Cardiac muscle cell (in vitro differentiated cells and primary cell): Measurements from ENCODE around the gene HBQ1. TPM values are rescaled to one million over a fixed set of nuclear protein-coding genes. Genes with fewer than 3 reads are reported as not detected.
"Not testable (repeated sequence)": the region's sequence is repeated elsewhere in the genome, so short reads cannot be mapped to it uniquely, and the experiment has no call there.

ENCODE experiments used
- DNase-seq, 2 donors: peaks; one replicate each; pipeline versions ENCODE4 v3.0.0 to v3.0.0-alpha.2; 2010 to 2017; ENCODE audit warnings: low read depth in 1 of 2, low spot score in 1 of 2
- H3K27ac ChIP-seq: fragments of 200-600 bp; sonication (generic); 2 replicates; pipeline ENCODE4 v1.5.1; 2016
- H3K27me3 ChIP-seq: fragments of 200-600 bp; sonication (generic); 2 replicates; pipeline ENCODE4 v1.6.0; 2016; ENCODE audit warnings: control low read depth
- H3K36me3 ChIP-seq: fragments of 200-600 bp; sonication (generic); 2 replicates; pipeline ENCODE4 v1.5.1; 2016; ENCODE audit warnings: control low read depth
- H3K4me1 ChIP-seq: fragments of 200-600 bp; sonication (generic); 2 replicates; pipeline ENCODE4 v1.8.1; 2017; ENCODE audit warnings: low read depth, mild to moderate bottlenecking, mixed run types
- H3K4me3 ChIP-seq: fragments of 200-600 bp; sonication (generic); 2 replicates; pipeline ENCODE4 v1.5.1; 2016; ENCODE audit warnings: mild to moderate bottlenecking
- H3K9me3 ChIP-seq: fragments of 200-600 bp; sonication (generic); 2 replicates; pipeline ENCODE4 v1.5.1; 2017; ENCODE audit warnings: low read depth, mild to moderate bottlenecking, control low read depth
- polyA plus RNA-seq: library from polyadenylated mRNA; unstranded; fragments of >200 nt; fragmentation: Nextera tagmentation; extraction: Ambion mirVana; gene quantifications from 2 replicates; pipeline ENCODE4 v1.2.1, GENCODE V29; 2016
- total RNA-seq: library from RNA; depleted of rRNA; stranded (reverse); fragments of >200 nt; gene quantifications from 2 replicates; pipeline ENCODE4 v1.2.3, GENCODE V29; 2016
- TF ChIP-seq, protein P1 (sequence below): IDR thresholded peaks from 2 replicates; pipeline ENCODE4 v1.5.1; 2012; ENCODE audit warnings: low read depth, mild to moderate bottlenecking, low read length

The HBQ1 gene
- total and polyA plus RNA-seq, 2 experiments from 2014 or later, result 0.76 to 2.0 TPM

DNA sequence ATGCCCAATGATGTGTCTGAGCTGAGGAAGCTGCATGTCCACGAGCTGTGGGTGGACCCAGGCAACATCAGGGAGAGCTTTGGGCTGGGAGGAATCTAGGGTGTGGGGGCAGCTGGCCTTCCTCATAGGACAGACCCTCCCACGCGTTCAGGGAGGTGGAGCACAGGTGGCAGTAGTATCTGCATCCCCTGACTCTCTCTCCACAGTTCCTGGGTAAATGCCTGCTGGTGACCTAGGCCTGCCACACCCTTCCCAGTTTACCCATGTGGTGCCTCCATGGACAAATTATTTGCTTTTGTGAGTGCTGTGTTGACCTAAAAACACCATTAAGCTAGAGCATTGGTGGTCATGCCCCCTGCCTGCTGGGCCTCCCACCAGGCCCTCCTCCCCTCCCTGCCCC, 11.2 kb upstream of the HBQ1 start:
- H3K27me3 ChIP-seq, result peaks cover 78% of the 10 kb centered on the region
- DNase-seq, result no peak
- TF ChIP-seq, protein P1, sequence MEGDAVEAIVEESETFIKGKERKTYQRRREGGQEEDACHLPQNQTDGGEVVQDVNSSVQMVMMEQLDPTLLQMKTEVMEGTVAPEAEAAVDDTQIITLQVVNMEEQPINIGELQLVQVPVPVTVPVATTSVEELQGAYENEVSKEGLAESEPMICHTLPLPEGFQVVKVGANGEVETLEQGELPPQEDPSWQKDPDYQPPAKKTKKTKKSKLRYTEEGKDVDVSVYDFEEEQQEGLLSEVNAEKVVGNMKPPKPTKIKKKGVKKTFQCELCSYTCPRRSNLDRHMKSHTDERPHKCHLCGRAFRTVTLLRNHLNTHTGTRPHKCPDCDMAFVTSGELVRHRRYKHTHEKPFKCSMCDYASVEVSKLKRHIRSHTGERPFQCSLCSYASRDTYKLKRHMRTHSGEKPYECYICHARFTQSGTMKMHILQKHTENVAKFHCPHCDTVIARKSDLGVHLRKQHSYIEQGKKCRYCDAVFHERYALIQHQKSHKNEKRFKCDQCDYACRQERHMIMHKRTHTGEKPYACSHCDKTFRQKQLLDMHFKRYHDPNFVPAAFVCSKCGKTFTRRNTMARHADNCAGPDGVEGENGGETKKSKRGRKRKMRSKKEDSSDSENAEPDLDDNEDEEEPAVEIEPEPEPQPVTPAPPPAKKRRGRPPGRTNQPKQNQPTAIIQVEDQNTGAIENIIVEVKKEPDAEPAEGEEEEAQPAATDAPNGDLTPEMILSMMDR, result no peak

DNA sequence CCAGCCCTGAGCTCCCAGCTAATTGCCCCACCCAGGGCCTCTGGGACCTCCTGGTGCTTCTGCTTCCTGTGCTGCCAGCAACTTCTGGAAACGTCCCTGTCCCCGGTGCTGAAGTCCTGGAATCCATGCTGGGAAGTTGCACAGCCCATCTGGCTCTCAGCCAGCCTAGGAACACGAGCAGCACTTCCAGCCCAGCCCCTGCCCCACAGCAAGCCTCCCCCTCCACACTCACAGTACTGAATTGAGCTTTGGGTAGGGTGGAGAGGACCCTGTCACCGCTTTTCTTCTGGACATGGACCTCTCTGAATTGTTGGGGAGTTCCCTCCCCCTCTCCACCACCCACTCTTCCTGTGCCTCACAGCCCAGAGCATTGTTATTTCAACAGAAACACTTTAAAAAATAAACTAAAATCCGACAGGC, 10.2 kb upstream of the HBQ1 start:
- H3K27ac ChIP-seq, H3K9me3 ChIP-seq, H3K4me3 ChIP-seq, H3K36me3 ChIP-seq: not testable (repeated sequence)
- H3K27me3 ChIP-seq, result peaks cover 85% of the 10 kb centered on the region
- peak; percentile 29 to 52 for DNase-seq
- peaks cover 12% of the 10 kb centered on the region for H3K4me1 ChIP-seq

More for the DNA sequence above, 11.2 kb upstream of the HBQ1 start:
- Histone ChIP-seq H3K4me1 (peaks cover 12% of the 10 kb centered on the region), H3K27ac (no peak overlapping the region), H3K9me3 (no peaks in the 10 kb centered on the region), H3K4me3 (no peak overlapping the region), H3K36me3 (no peaks in the 10 kb centered on the region)

DNA sequence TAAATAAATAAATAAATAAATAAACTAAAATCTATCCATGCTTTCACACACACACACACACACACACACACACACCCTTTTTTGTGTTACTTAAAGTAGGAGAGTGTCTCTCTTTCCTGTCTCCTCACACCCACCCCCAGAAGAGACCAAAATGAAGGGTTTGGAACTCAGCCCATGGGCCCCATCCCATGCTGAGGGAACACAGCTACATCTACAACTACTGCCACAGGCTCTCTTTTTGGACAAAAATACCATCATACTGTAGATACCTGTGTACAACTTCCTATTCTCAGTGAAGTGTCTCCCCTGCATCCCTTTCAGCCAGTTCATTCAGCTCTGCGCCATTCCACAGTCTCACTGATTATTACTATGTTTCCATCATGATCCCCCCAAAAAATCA, 9.5 kb upstream of the HBQ1 start:
- H3K27me3 ChIP-seq, result peaks cover 85% of the 10 kb centered on the region
- H3K4me1 ChIP-seq, result peaks cover 7% of the 10 kb centered on the region
- H3K36me3 ChIP-seq, result no peaks in the 10 kb centered on the region
- H3K27ac ChIP-seq, result no peak overlapping the region
- DNase-seq, result no peak
- no peaks in the 10 kb centered on the region for H3K9me3 ChIP-seq
- TF ChIP-seq, protein P1, result no peak
- no peak overlapping the region for H3K4me3 ChIP-seq

DNA sequence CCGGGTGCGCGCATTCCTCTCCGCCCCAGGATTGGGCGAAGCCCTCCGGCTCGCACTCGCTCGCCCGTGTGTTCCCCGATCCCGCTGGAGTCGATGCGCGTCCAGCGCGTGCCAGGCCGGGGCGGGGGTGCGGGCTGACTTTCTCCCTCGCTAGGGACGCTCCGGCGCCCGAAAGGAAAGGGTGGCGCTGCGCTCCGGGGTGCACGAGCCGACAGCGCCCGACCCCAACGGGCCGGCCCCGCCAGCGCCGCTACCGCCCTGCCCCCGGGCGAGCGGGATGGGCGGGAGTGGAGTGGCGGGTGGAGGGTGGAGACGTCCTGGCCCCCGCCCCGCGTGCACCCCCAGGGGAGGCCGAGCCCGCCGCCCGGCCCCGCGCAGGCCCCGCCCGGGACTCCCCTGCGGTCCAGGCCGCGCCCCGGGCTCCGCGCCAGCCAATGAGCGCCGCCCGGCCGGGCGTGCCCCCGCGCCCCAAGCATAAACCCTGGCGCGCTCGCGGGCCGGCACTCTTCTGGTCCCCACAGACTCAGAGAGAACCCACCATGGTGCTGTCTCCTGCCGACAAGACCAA, 7.8 kb upstream of the HBQ1 start, which contains the start of gene HBA2:
Gene HBA2, plus strand, starts transcription at position 503 of the 568 bp plus-strand sequence. Its CDS starts 37 bp downstream, at position 540.
- not testable (repeated sequence) for H3K36me3 ChIP-seq, H3K4me1 ChIP-seq, H3K27ac ChIP-seq, H3K4me3 ChIP-seq, H3K9me3 ChIP-seq, DNase-seq
- H3K27me3 ChIP-seq, result peaks cover 81% of the 10 kb centered on the region

DNA sequence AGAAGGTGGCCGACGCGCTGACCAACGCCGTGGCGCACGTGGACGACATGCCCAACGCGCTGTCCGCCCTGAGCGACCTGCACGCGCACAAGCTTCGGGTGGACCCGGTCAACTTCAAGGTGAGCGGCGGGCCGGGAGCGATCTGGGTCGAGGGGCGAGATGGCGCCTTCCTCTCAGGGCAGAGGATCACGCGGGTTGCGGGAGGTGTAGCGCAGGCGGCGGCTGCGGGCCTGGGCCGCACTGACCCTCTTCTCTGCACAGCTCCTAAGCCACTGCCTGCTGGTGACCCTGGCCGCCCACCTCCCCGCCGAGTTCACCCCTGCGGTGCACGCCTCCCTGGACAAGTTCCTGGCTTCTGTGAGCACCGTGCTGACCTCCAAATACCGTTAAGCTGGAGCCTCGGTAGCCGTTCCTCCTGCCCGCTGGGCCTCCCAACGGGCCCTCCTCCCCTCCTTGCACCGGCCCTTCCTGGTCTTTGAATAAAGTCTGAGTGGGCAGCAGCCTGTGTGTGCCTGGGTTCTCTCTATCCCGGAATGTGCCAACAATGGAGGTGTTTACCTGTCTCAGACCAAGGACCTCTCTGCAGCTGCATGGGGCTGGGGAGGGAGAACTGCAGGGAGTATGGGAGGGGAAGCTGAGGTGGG, 6.9 kb upstream of the HBQ1 start:
- not testable (repeated sequence) for DNase-seq, H3K4me3 ChIP-seq, H3K36me3 ChIP-seq, H3K4me1 ChIP-seq, H3K9me3 ChIP-seq, H3K27ac ChIP-seq
- peaks cover 81% of the 10 kb centered on the region for H3K27me3 ChIP-seq

DNA sequence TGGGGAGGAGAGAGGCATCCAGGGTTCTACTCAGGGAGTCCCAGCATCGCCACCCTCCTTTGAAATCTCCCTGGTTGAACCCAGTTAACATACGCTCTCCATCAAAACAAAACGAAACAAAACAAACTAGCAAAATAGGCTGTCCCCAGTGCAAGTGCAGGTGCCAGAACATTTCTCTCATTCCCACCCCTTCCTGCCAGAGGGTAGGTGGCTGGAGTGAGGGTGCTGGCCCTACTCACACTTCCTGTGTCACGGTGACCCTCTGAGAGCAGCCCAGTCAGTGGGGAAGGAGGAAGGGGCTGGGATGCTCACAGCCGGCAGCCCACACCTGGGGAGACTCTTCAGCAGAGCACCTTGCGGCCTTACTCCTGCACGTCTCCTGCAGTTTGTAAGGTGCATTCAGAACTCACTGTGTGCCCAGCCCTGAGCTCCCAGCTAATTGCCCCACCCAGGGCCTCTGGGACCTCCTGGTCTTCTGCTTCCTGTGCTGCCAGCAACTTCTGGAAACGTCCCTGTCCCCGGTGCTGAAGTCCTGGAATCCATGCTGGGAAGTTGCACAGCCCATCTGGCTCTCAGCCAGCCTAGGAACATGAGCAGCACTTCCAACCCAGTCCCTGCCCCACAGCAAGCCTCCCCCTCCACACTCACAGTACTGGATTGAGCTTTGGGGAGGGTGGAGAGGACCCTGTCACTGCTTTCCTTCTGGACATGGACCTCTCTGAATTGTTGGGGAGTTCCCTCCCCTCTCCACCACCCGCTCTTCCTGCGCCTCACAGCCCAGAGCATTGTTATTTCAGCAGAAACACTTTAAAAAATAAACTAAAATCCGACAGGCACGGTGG, 6.1 kb upstream of the HBQ1 start:
- not testable (repeated sequence) for H3K27ac ChIP-seq, H3K4me3 ChIP-seq, H3K9me3 ChIP-seq, H3K4me1 ChIP-seq, H3K36me3 ChIP-seq
- peaks cover 81% of the 10 kb centered on the region for H3K27me3 ChIP-seq
- peak; percentile 25 to 52 for DNase-seq

DNA sequence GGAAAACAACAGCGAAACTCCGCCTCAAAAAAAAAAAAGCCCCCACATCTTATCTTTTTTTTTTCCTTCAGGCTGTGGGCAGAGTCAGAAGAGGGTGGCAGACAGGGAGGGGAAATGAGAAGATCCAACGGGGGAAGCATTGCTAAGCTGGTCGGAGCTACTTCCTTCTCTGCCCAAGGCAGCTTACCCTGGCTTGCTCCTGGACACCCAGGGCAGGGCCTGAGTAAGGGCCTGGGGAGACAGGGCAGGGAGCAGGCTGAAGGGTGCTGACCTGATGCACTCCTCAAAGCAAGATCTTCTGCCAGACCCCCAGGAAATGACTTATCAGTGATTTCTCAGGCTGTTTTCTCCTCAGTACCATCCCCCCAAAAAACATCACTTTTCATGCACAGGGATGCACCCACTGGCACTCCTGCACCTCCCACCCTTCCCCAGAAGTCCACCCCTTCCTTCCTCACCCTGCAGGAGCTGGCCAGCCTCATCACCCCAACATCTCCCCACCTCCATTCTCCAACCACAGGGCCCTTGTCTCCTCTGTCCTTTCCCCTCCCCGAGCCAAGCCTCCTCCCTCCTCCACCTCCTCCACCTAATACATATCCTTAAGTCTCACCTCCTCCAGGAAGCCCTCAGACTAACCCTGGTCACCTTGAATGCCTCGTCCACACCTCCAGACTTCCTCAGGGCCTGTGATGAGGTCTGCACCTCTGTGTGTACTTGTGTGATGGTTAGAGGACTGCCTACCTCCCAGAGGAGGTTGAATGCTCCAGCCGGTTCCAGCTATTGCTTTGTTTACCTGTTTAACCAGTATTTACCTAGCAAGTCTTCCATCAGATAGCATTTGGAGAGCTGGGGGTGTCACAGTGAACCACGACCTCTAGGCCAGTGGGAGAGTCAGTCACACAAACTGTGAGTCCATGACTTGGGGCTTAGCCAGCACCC, 5.0 kb upstream of the HBQ1 start:
- H3K4me1 ChIP-seq, result no peaks in the 10 kb centered on the region
- H3K27me3 ChIP-seq, result peaks cover 82% of the 10 kb centered on the region
- no peaks in the 10 kb centered on the region for H3K36me3 ChIP-seq
- H3K9me3 ChIP-seq, result no peaks in the 10 kb centered on the region
- DNase-seq, result no peak
- TF ChIP-seq, protein P1, result no peak
- H3K27ac ChIP-seq, result no peak overlapping the region
- H3K4me3 ChIP-seq, result no peak overlapping the region

DNA sequence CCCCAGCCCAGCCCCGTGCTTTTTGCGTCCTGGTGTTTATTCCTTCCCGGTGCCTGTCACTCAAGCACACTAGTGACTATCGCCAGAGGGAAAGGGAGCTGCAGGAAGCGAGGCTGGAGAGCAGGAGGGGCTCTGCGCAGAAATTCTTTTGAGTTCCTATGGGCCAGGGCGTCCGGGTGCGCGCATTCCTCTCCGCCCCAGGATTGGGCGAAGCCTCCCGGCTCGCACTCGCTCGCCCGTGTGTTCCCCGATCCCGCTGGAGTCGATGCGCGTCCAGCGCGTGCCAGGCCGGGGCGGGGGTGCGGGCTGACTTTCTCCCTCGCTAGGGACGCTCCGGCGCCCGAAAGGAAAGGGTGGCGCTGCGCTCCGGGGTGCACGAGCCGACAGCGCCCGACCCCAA, 4.3 kb upstream of the HBQ1 start:
- H3K4me1 ChIP-seq, H3K36me3 ChIP-seq, H3K4me3 ChIP-seq, H3K27ac ChIP-seq, DNase-seq, H3K9me3 ChIP-seq: not testable (repeated sequence)
- peaks cover 75% of the 10 kb centered on the region for H3K27me3 ChIP-seq

DNA sequence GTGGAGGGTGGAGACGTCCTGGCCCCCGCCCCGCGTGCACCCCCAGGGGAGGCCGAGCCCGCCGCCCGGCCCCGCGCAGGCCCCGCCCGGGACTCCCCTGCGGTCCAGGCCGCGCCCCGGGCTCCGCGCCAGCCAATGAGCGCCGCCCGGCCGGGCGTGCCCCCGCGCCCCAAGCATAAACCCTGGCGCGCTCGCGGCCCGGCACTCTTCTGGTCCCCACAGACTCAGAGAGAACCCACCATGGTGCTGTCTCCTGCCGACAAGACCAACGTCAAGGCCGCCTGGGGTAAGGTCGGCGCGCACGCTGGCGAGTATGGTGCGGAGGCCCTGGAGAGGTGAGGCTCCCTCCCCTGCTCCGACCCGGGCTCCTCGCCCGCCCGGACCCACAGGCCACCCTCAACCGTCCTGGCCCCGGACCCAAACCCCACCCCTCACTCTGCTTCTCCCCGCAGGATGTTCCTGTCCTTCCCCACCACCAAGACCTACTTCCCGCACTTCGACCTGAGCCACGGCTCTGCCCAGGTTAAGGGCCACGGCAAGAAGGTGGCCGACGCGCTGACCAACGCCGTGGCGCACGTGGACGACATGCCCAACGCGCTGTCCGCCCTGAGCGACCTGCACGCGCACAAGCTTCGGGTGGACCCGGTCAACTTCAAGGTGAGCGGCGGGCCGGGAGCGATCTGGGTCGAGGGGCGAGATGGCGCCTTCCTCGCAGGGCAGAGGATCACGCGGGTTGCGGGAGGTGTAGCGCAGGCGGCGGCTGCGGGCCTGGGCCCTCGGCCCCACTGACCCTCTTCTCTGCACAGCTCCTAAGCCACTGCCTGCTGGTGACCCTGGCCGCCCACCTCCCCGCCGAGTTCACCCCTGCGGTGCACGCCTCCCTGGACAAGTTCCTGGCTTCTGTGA, 3.5 kb upstream of the HBQ1 start, which contains the start of gene HBA1:
Gene HBA1, plus strand, starts transcription at position 204 of the 906 bp plus-strand sequence. Its CDS starts 37 bp downstream, at position 241.
- H3K36me3 ChIP-seq, H3K9me3 ChIP-seq, H3K4me3 ChIP-seq, H3K4me1 ChIP-seq, DNase-seq, H3K27ac ChIP-seq: not testable (repeated sequence)
- peaks cover 68% of the 10 kb centered on the region for H3K27me3 ChIP-seq
